DOHH2 (cell line): Measurements from ENCODE around the gene EBLN1.
A peak's percentile ranks its signal among the peaks of the same experiment; 100 is the strongest.

Experiments used
- H3F3A ChIP-seq: fragments of 200-600 bp; sonication (generic), shearing (Covaris generic); 2 replicates; pipeline ENCODE4 v1.6.0; 2016; ENCODE audit warnings: antibody characterized with exemption, mild to moderate bottlenecking; ENCODE audit not compliant: control insufficient read depth, insufficient read depth
- H3K27ac ChIP-seq: fragments of 200-600 bp; sonication (generic); 2 replicates; pipeline ENCODE4 v1.5.1; 2014; ENCODE audit warnings: low read depth, mild to moderate bottlenecking, low read length, moderate library complexity
- H3K27me3 ChIP-seq: fragments of 200-600 bp; sonication (generic); 2 replicates; pipeline ENCODE4 v1.6.1; 2014; ENCODE audit warnings: mild to moderate bottlenecking, low read length, mixed read lengths; ENCODE audit not compliant: control insufficient read depth
- H3K36me3 ChIP-seq: fragments of 200-600 bp; sonication (generic); 2 replicates; pipeline ENCODE4 v1.6.1; 2014; ENCODE audit warnings: mild to moderate bottlenecking, low read length, moderate library complexity, mixed read lengths; ENCODE audit not compliant: control insufficient read depth
- H3K4me1 ChIP-seq: fragments of 200-600 bp; sonication (generic); 2 replicates; pipeline ENCODE4 v1.6.1; 2014; ENCODE audit warnings: mild to moderate bottlenecking, low read length, mixed read lengths; ENCODE audit not compliant: control insufficient read depth
- H3K4me2 ChIP-seq: fragments of 200-600 bp; sonication (generic); 2 replicates; pipeline ENCODE4 v1.6.0; 2014; ENCODE audit warnings: mild to moderate bottlenecking, low read length, moderate library complexity
- H3K4me3 ChIP-seq: fragments of 200-600 bp; sonication (generic); 2 replicates; pipeline ENCODE4 v1.5.1; 2014; ENCODE audit warnings: mild to moderate bottlenecking, low read length, mixed read lengths
- H3K79me2 ChIP-seq: fragments of 200-600 bp; sonication (generic); 2 replicates; pipeline ENCODE4 v1.6.1; 2014; ENCODE audit warnings: mild to moderate bottlenecking, low read length, mixed read lengths; ENCODE audit not compliant: control insufficient read depth
- H3K9me2 ChIP-seq: fragments of 200-600 bp; sonication (generic); replicated peaks from 2 replicates; pipeline ENCODE4 v1.6.1; 2014; ENCODE audit warnings: mild to moderate bottlenecking, low read length, mixed read lengths; ENCODE audit not compliant: control insufficient read depth
- H3K9me3 ChIP-seq: fragments of 200-600 bp; sonication (generic); 2 replicates; pipeline ENCODE4 v1.6.1; 2014; ENCODE audit warnings: antibody characterized with exemption, low read length, mixed read lengths; ENCODE audit not compliant: control insufficient read depth, insufficient read depth
- H4K20me1 ChIP-seq: fragments of 200-600 bp; sonication (generic); 2 replicates; pipeline ENCODE4 v1.6.0; 2014; ENCODE audit warnings: low read depth, mild to moderate bottlenecking, antibody characterized with exemption, low read length, moderate library complexity; ENCODE audit not compliant: control insufficient read depth, insufficient read depth
- EZH2phosphoT487 ChIP-seq: fragments of 200-600 bp; sonication (generic); IDR thresholded peaks from 2 replicates; pipeline ENCODE4 v1.6.1; 2017; ENCODE audit warnings: borderline replicate concordance, mild to moderate bottlenecking, antibody characterized with exemption, low read length, moderate library complexity, mixed read lengths
- TF ChIP-seq, protein P1 (sequence below): fragments of 200-600 bp; sonication (generic); IDR thresholded peaks from one replicate; pipeline ENCODE4 v1.5.1; 2014; ENCODE audit warnings: antibody characterized with exemption, mild to moderate bottlenecking, low read depth, low read length; ENCODE audit not compliant: poor library complexity, severe bottlenecking

EBLN1 gene

DNA sequence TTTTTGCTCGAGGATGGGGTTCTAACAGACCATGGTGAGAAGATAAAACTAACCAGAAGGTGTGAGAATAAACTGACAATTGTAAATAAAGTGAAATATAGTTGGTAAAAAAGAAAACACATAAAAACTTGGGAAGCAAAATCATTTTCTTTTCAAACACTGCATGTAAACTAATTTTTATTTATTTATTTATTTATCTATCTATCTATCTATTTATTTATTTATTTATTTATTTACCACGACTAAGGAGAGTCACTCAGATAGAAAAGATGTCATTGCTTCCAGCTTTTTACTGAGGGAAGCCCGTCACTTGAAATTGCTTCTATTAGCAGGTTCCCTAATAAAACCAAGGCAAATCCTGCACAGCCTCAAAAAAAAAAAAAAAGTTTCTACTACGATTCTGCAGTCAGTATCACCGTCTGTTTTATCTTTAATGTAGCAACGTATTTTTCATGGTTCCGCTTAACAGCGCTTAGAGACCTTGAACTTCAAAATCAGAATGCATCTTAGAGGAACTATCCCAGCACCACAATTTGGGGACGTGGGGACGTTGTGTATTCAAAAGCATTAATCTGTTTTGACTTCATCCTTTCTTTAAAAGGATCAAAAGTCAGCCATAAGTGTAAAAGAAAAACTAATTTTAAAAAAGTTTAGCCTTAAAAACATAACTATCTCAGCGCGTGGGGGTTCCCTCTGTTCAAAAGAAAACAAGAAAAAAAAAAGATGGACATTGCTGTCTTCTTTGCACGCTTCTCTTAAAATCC is 33.3 kb upstream of the EBLN1 start:
- H3K36me3 ChIP-seq: no peaks in the 10 kb centered on the region
- H4K20me1 ChIP-seq: no peaks in the 10 kb centered on the region
- no peaks in the 10 kb centered on the region for H3K9me2 ChIP-seq
- no peaks in the 10 kb centered on the region for H3K79me2 ChIP-seq
- no peak overlapping the region for H3K27ac ChIP-seq
- peaks cover 20% of the 10 kb centered on the region for H3K4me1 ChIP-seq
- H3K27me3 ChIP-seq: peaks cover 62% of the 10 kb centered on the region
- TF ChIP-seq, protein P1, sequence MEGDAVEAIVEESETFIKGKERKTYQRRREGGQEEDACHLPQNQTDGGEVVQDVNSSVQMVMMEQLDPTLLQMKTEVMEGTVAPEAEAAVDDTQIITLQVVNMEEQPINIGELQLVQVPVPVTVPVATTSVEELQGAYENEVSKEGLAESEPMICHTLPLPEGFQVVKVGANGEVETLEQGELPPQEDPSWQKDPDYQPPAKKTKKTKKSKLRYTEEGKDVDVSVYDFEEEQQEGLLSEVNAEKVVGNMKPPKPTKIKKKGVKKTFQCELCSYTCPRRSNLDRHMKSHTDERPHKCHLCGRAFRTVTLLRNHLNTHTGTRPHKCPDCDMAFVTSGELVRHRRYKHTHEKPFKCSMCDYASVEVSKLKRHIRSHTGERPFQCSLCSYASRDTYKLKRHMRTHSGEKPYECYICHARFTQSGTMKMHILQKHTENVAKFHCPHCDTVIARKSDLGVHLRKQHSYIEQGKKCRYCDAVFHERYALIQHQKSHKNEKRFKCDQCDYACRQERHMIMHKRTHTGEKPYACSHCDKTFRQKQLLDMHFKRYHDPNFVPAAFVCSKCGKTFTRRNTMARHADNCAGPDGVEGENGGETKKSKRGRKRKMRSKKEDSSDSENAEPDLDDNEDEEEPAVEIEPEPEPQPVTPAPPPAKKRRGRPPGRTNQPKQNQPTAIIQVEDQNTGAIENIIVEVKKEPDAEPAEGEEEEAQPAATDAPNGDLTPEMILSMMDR: no peak
- no peak for TF ChIP-seq EZH2phosphoT487
- H3K4me3 ChIP-seq: peak overlapping the region; percentile 76
- peaks cover 11% of the 10 kb centered on the region; the same call in 1 of the 2 replicates for H3F3A ChIP-seq
- H3K4me2 ChIP-seq: peak overlapping the region; percentile 88
- no peaks in the 10 kb centered on the region for H3K9me3 ChIP-seq

DNA sequence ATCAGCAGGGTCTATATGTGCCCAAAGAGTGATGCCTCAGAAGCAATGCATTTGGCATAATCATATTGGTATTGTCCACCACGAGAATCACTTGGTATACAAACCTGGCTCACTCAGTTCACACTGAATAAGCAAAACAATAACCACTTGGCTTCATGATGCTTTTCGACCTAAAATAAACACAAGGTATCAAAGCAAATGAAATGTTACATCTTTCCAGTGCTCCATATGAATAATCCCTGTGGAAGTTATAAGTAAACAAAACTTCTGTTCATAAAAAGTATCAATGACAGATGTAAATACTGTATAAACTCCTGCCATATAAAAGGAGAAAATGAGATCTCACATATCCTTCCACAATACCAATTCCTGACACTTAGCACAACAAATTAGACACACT is 29.8 kb upstream of the EBLN1 start:
- Histone ChIP-seq H3K9me2 (no peaks in the 10 kb centered on the region), H4K20me1 (no peaks in the 10 kb centered on the region), H3K36me3 (no peaks in the 10 kb centered on the region), H3K9me3 (no peaks in the 10 kb centered on the region), H3F3A (peaks cover 3% of the 10 kb centered on the region; the same call in 1 of the 2 replicates), H3K27ac (no peak overlapping the region), H3K79me2 (no peaks in the 10 kb centered on the region), H3K4me1 (peaks cover 16% of the 10 kb centered on the region), H3K4me3 (no peak overlapping the region), H3K4me2 (no peak overlapping the region), H3K27me3 (peaks cover 32% of the 10 kb centered on the region)
- TF ChIP-seq, protein P1: no peak
- no peak for TF ChIP-seq EZH2phosphoT487

DNA sequence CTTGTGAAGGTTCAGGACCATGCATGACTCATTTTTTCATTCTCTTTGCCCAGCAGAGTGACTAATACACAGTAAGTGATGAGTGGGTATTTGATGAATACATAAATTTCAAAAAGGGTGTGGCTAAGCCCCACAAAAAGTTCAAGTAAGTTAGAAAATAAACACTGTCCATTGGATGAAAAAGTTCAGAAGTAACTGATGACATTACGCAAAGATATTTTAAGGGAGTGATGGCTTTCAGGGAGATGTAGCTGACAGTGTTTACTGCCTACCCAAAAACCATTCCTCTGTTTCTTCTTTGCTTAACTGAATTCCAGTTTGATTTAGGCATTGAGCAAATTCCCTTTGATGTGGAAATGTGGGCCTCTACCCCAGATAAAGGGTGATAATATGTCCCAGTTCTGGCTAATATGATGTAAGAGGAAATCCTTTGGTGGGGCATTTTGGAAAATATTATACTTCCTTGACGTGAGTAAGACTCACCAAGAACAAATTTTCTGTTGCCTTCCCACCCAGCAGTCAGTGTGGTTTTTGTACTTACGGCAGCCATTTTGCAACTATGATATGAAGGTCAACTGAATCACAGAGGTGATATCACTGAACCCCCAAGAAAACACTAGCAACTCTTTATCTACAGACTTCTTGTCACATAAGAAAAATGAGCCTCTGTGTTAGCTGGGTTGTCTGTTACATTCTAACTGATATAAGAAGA is 29.0 kb upstream of the EBLN1 start:
- Histone ChIP-seq H3K9me3 (no peaks in the 10 kb centered on the region), H3K9me2 (no peaks in the 10 kb centered on the region), H3K27ac (no peak overlapping the region), H3K36me3 (no peaks in the 10 kb centered on the region), H3K27me3 (peaks cover 24% of the 10 kb centered on the region), H3K4me2 (no peak overlapping the region), H3F3A (peaks cover 3% of the 10 kb centered on the region; the same call in 1 of the 2 replicates), H3K79me2 (no peaks in the 10 kb centered on the region), H3K4me3 (no peak overlapping the region), H3K4me1 (peaks cover 8% of the 10 kb centered on the region), H4K20me1 (no peaks in the 10 kb centered on the region)
- TF ChIP-seq, protein P1: no peak
